Lower leg skin (tissue), 4 donors: ENCODE data around the gene XRCC1. TPM values are rescaled to one million over a fixed set of nuclear protein-coding genes. Genes with fewer than 3 reads are reported as not detected.

Experiments
- DNase-seq, 2 donors: peaks; one replicate each; pipeline ENCODE4 v3.0.0-alpha.2; 2019; ENCODE audit warnings: low spot score in 2 of 2
- H3K4me3 ChIP-seq: fragments of 200-600 bp; sonication (generic); 2 replicates; pipeline ENCODE4 v1.5.1; 2017; ENCODE audit warnings: mild to moderate bottlenecking, low read depth; ENCODE audit not compliant: poor library complexity, severe bottlenecking
- CTCF ChIP-seq, 3 donors: fragments of 450-650 bp; IDR thresholded peaks; one replicate each; pipeline ENCODE4 v1.5.1; 2016; ENCODE audit warnings: antibody characterized with exemption in 3 of 3, mild to moderate bottlenecking in 3 of 3, moderate library complexity in 2 of 3
- POLR2A ChIP-seq, 2 donors: fragments of 450-650 bp; IDR thresholded peaks; one replicate each; pipeline ENCODE4 v1.6.1; 2016 to 2017; ENCODE audit warnings: antibody characterized with exemption in 2 of 2, mild to moderate bottlenecking in 1 of 2, moderate library complexity in 1 of 2
- WGBS, 2 donors: methylation state at CpG; one replicate each; pipeline ENCODE4 v1.1.5; 2018; 5-methylcytosine and 5-hydroxymethylcytosine counted together
- intact Hi-C: fragments of 100-400 bp; cut with DNase I; formaldehyde crosslinking; loops from one replicate; pipeline ENCODE4 v1.15.0; 2023; ENCODE audit warnings: low total_unique reads
- total RNA-seq, 4 donors: library from RNA; depleted of rRNA; stranded (reverse); fragments of >200 nt; gene quantifications; one replicate each; pipeline ENCODE4 v1.1.0, GENCODE V29; 2016

The XRCC1 gene
- total RNA-seq, 4 donors from 2014 or later = 27.9 to 37.6 (median 31.5) TPM

- intact Hi-C loops = no loop called here
- DNase-seq = no peak
- 49 to 50% methylated on average over 37 of the region's 37 CpGs for WGBS, 2 donors
- no peak overlapping the region for H3K4me3 ChIP-seq
- no peak for TF ChIP-seq CTCF (IDR thresholded peaks at IDR 0.05)
- no peak for TF ChIP-seq POLR2A (IDR thresholded peaks at IDR 0.05)
These were observed 890 bp upstream of the XRCC1 start for GRCh38 chr19:43575955-43576878.

- DNase-seq = no peak
These were observed 737 bp downstream of the XRCC1 start for GRCh38 chr19:43574424-43575155.

GRCh38 chr19:43572171-43572588 is 3.1 kb downstream of the XRCC1 start:
- intact Hi-C loops = no loop called here
- no peak for DNase-seq
- TF ChIP-seq POLR2A (IDR thresholded peaks at IDR 0.05) = no peak
- TF ChIP-seq CTCF (IDR thresholded peaks at IDR 0.05) = no peak
- 86 to 89% methylated on average over 3 of the region's 3 CpGs for WGBS, 2 donors
- H3K4me3 ChIP-seq = no peak overlapping the region

More at GRCh38 chr19:43574424-43575155, 737 bp downstream of the XRCC1 start:
- intact Hi-C loops = no loop called here
- TF ChIP-seq POLR2A (IDR thresholded peaks at IDR 0.05) (no peak), CTCF (IDR thresholded peaks at IDR 0.05) (no peak)
- WGBS, 2 donors = 26 to 29% methylated on average over 12 of the region's 12 CpGs
- peak overlapping the region; percentile 65 for H3K4me3 ChIP-seq

GRCh38 chr19:43570174-43570791 is 5.0 kb downstream of the XRCC1 start:
- intact Hi-C loops = no loop called here
- 86 to 87% methylated on average over 5 of the region's 5 CpGs for WGBS, 2 donors
- no peak overlapping the region for H3K4me3 ChIP-seq
- no peak for DNase-seq
- TF ChIP-seq CTCF (IDR thresholded peaks at IDR 0.05) (no peak), POLR2A (IDR thresholded peaks at IDR 0.05) (no peak)

GRCh38 chr19:43569657-43570056 is 5.7 kb downstream of the XRCC1 start:
- 86 to 88% methylated on average over 5 of the region's 5 CpGs for WGBS, 2 donors
- TF ChIP-seq CTCF (IDR thresholded peaks at IDR 0.05) (no peak), POLR2A (IDR thresholded peaks at IDR 0.05) (no peak)
- DNase-seq = no peak
- no peak overlapping the region for H3K4me3 ChIP-seq
- intact Hi-C loops = no loop called here
